Right lobe of liver (tissue), 6 donors: ENCODE results near the gene PTRH2. TPM values are rescaled to one million over a fixed set of nuclear protein-coding genes. Genes with fewer than 3 reads are reported as not detected.
A peak's percentile ranks its signal among the peaks of the same experiment; 100 is the strongest.

ENCODE experiments used
- ATAC-seq, 4 donors: fragments of 200-7000 bp; cut with Tn5 transposase; one replicate each; pipeline ENCODE4 v1.9.1; 2020; ENCODE audit warnings: mild to moderate bottlenecking in 4 of 4, moderate library complexity in 4 of 4
- DNase-seq, 3 donors: peaks; one replicate each; pipeline ENCODE4 v3.0.0-alpha.2; 2020
- H3K27ac ChIP-seq, 3 donors: fragments of 200-600 bp; one replicate each; pipeline ENCODE4 v1.8.0; 2022
- H3K27me3 ChIP-seq, 2 donors: fragments of 200-600 bp; one replicate each; pipeline ENCODE4 v1.8.0; 2022
- H3K36me3 ChIP-seq, 4 donors: fragments of 200-600 bp; sonication (generic) in 1 of 4; one replicate each; pipeline versions ENCODE4 v1.5.1 to v1.8.0; 2017 to 2022; ENCODE audit warnings: control low read depth in 1 of 4
- H3K4me1 ChIP-seq, 4 donors: fragments of 200-600 bp; sonication (generic) in 1 of 4; one replicate each; pipeline versions ENCODE4 v1.5.1 to v1.8.0; 2017 to 2022; ENCODE audit warnings: control low read depth in 1 of 4
- H3K4me3 ChIP-seq, 3 donors: fragments of 200-600 bp; one replicate each; pipeline ENCODE4 v1.8.0; 2022
- H3K9me3 ChIP-seq, 4 donors: fragments of 200-600 bp; sonication (generic) in 1 of 4; one replicate each; pipeline versions ENCODE4 v1.5.1 to v1.8.0; 2017 to 2022; ENCODE audit warnings: control low read depth in 1 of 4
- CTCF ChIP-seq, 4 donors: fragments of 200-600 bp in 3 of 4; fragments of 450-650 bp in 1 of 4; IDR thresholded peaks; one replicate each; pipeline versions ENCODE4 v1.5.1 to v1.8.0; 2016 to 2022; ENCODE audit warnings: antibody characterized with exemption in 4 of 4, mild to moderate bottlenecking in 2 of 4
- POLR2A ChIP-seq: fragments of 450-650 bp; IDR thresholded peaks from one replicate; pipeline ENCODE4 v1.6.1; 2017; ENCODE audit warnings: antibody characterized with exemption, mild to moderate bottlenecking
- WGBS: methylation state at CpG from one replicate; pipeline ENCODE4 v1.1.6; 2018; ENCODE audit warnings: low coverage, low lambda C conversion rate; ENCODE audit not compliant: insufficient coverage; ENCODE audit errors: missing lambda C conversion rate; 5-methylcytosine and 5-hydroxymethylcytosine counted together
- intact Hi-C, 2 donors: fragments of 100-400 bp; cut with DNase I; formaldehyde crosslinking; loops; one replicate each; pipeline versions ENCODE4 v1.11.2 to v1.14.1; 2022
- total RNA-seq, 6 experiments: library from RNA; depleted of rRNA in 2 of 6; stranded (reverse); fragments of >200 nt in 2 of 6; fragmentation: NEBNext Ultra II Directional in 3 of 6; extraction: Animal tissue kit (Norgen Biotek cat#: 25700) in 3 of 6; gene quantifications; one replicate each; pipeline versions ENCODE4 v1.1.0 to v1.2.4, GENCODE V29; 2016 to 2023
- donor health status: DM: no; HTN: yes; CAD: no.
- donor health status: DM: no; HTN: no; CAD: no.
- donor health status: DM: no; HTN: no; CAD: no.
- donor health status: DM: no; HTN: yes; CAD: no.
- donor health status: DM: no; HTN: yes; CAD: no.

Gene PTRH2
- total RNA-seq, 6 experiments from 2014 or later = 13.1 to 50.8 (median 19.7) TPM

- Histone ChIP-seq H3K27ac (no peak overlapping the region), H3K4me3 (no peak overlapping the region), H3K4me1 (peaks cover 0 to 14% (median 0%) of the 10 kb centered on the region in 4 donors), H3K9me3 (no peaks in the 10 kb centered on the region), H3K36me3 (peaks cover 0 to 11% (median 4%) of the 10 kb centered on the region in 4 donors), H3K27me3 (no peaks in the 10 kb centered on the region)
- WGBS = 93% methylated on average over 7 of the region's 7 CpGs
- no peak for TF ChIP-seq POLR2A
- no peak for TF ChIP-seq CTCF (IDR thresholded peaks at IDR 0.05)
- no peak for DNase-seq
- no peak for ATAC-seq
- intact Hi-C loops = no loop called here
Measured at GRCh38 chr17:59702304-59702703, 4.9 kb downstream of the PTRH2 start.

GRCh38 chr17:59699786-59700185 is 7.4 kb downstream of the PTRH2 start:
- Histone ChIP-seq H3K27me3 (no peaks in the 10 kb centered on the region), H3K27ac (no peak overlapping the region), H3K4me1 (peaks cover 0 to 13% (median 0%) of the 10 kb centered on the region in 4 donors), H3K4me3 (no peak overlapping the region), H3K9me3 (no peaks in the 10 kb centered on the region), H3K36me3 (peaks cover 0 to 23% (median 11%) of the 10 kb centered on the region in 4 donors)
- ATAC-seq = no peak
- intact Hi-C loops = no loop called here
- no peak for DNase-seq
- TF ChIP-seq POLR2A = no peak
- WGBS = 96% methylated on average over 6 of the region's 6 CpGs

DNA sequence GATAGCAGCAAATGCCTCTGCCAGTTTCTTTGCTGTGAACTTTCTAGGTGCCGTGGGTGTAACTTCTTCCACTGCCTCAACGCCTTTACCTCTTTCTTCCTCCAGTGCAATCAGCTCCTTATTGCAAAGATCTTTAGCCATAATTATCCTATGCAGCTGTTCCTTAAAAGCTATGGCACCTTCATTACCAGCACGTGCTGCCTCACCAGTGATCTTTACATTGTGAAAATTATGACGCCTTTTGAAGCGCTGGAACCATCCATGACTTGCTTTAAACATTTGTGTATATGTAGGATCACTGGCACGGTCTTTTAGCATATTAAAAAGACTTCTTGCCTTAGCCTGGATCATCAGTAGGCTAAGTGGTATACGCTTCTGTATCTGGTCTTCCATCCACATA is 8.0 kb downstream of the PTRH2 start:
- intact Hi-C loops = no loop called here
- no peak overlapping the region for H3K4me3 ChIP-seq
- DNase-seq = no peak
- ATAC-seq = no peak
- 97% methylated on average over 7 of the region's 7 CpGs for WGBS
- peaks cover 0 to 27% (median 15%) of the 10 kb centered on the region in 4 donors for H3K36me3 ChIP-seq
- no peak for TF ChIP-seq CTCF (IDR thresholded peaks at IDR 0.05)
- TF ChIP-seq POLR2A = no peak
- no peaks in the 10 kb centered on the region for H3K27me3 ChIP-seq
- no peaks in the 10 kb centered on the region for H3K9me3 ChIP-seq
- no peak overlapping the region for H3K27ac ChIP-seq
- H3K4me1 ChIP-seq = peaks cover 0 to 13% (median 0%) of the 10 kb centered on the region in 4 donors

DNA sequence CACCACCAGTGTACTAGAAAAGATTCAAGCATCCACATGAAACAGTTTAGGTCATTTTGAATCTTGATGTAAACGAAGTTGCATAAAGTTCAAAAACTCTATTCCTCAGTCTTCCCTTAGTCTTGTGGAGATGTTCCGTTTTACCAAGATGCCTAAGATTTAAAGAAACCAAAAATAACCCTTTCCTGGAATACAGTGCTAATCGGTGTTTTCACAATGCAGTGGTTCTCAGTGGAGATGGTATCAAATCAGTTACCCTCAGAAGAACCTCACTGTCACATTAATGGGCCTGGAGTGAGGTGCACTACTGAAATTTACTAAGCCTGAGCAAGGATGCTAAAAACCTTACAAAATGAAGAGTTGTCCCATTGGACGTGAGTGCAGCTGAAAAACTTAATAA is 9.1 kb downstream of the PTRH2 start:
- H3K27ac ChIP-seq = no peak overlapping the region
- peaks cover 0 to 38% (median 24%) of the 10 kb centered on the region in 4 donors for H3K36me3 ChIP-seq
- no peak for DNase-seq

DNA sequence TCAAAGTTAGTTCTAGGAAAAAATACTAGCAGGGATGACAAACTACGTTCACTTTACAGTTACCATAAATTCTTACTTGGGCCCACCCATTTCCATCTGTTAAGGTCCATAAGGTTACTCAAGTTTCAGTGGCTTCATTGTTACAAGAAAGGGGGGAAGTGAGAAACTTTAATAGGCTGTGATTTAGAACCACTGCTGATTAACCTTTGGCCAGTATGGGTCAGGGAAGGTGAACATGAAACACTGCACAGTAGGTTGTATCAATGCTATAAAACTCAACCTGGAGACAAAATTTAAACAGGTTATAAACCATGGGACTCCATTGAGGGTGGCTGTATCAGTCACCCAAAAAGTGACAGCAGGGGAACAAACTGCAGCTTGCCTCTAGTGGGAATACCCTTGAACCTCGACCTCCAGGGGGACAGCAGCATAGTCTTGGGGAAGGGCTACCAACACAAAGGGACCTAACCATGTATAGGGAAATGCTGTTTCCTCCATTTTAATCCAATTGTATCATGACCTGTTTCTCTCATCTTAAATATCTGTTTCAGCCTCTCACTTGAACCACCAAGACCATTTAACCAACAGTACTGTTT is 10.4 kb downstream of the PTRH2 start:
- peak in 1 of 4 donors; percentile 30 for ATAC-seq
- no peak overlapping the region for H3K27ac ChIP-seq
- H3K4me1 ChIP-seq = peaks cover 0 to 13% (median 0%) of the 10 kb centered on the region in 4 donors
- no peak for DNase-seq
- no peaks in the 10 kb centered on the region for H3K9me3 ChIP-seq
- H3K4me3 ChIP-seq = no peak overlapping the region
- no peaks in the 10 kb centered on the region for H3K27me3 ChIP-seq
- H3K36me3 ChIP-seq = peaks cover 0 to 52% (median 31%) of the 10 kb centered on the region in 4 donors
- no peak for TF ChIP-seq POLR2A
- no peak for TF ChIP-seq CTCF (IDR thresholded peaks at IDR 0.05)
- intact Hi-C loops = no loop called here
- 31% methylated on average over 1 of the region's 2 CpGs for WGBS

More for the DNA sequence above, 9.1 kb downstream of the PTRH2 start:
- intact Hi-C loops = no loop called here
- no peaks in the 10 kb centered on the region for H3K27me3 ChIP-seq
- TF ChIP-seq POLR2A = no peak
- peaks cover 0 to 13% (median 0%) of the 10 kb centered on the region in 4 donors for H3K4me1 ChIP-seq
- H3K4me3 ChIP-seq = no peak overlapping the region
- WGBS = 81% methylated on average over 4 of the region's 4 CpGs
- no peaks in the 10 kb centered on the region for H3K9me3 ChIP-seq
- no peak for ATAC-seq
